SK-N-DZ (cell line): ENCODE results near the gene HCAR2. TPM values are rescaled to one million over a fixed set of nuclear protein-coding genes. Genes with fewer than 3 reads are reported as not detected.
"Not testable (repeated sequence)": the region's sequence is repeated elsewhere in the genome, so short reads cannot be mapped to it uniquely, and the experiment has no call there.

Source experiments
- DNase-seq: peaks from one replicate; pipeline ENCODE4 v3.0.0-alpha.2; 2015; ENCODE audit warnings: low spot score
- polyA plus RNA-seq, 2 experiments: library from polyadenylated mRNA; depleted of rRNA; stranded (reverse); fragments of >200 nt; gene quantifications; 2 replicates each; pipeline ENCODE4 v1.2.3, GENCODE V29; 2014

Gene HCAR2
- polyA plus RNA-seq (2014; cell fraction: cytosol; rRNA removed), result not detected in 2 replicates
- not detected in 2 replicates for polyA plus RNA-seq (2014; cell fraction: nucleus; rRNA removed)

- DNase-seq, result not testable (repeated sequence)
Measured at GRCh38 chr12:122702890-122703611, at the start of gene HCAR2. Gene HCAR2 (minus strand): TSS chr12:122703357. CDS start chr12:122703283, 74 bp downstream.

- peak; percentile 98 for DNase-seq
Measured at GRCh38 chr12:122752464-122753318, 49.5 kb upstream of the HCAR2 start, which contains the start of gene DENR. Gene DENR (plus strand): TSS chr12:122752824. CDS start chr12:122753702, 878 bp downstream.

- DNase-seq, result not testable (repeated sequence)
Measured at GRCh38 chr12:122750781-122751515, 47.8 kb upstream of the HCAR2 start.

GRCh38 chr12:122749569-122750332, 46.6 kb upstream of the HCAR2 start:
- DNase-seq, result peak; percentile 71

GRCh38 chr12:122747224-122748135, 44.3 kb upstream of the HCAR2 start:
- no peak for DNase-seq

- no peak for DNase-seq
Measured at GRCh38 chr12:122743895-122744525, 40.9 kb upstream of the HCAR2 start.

- DNase-seq, result peak; percentile 62
Measured at GRCh38 chr12:122740351-122740750, 37.2 kb upstream of the HCAR2 start.

GRCh38 chr12:122738571-122738970, 35.4 kb upstream of the HCAR2 start:
- DNase-seq, result no peak

- no peak for DNase-seq
Measured at GRCh38 chr12:122732611-122733010, 29.5 kb upstream of the HCAR2 start.

- no peak for DNase-seq
Measured at GRCh38 chr12:122732170-122732569, 29.0 kb upstream of the HCAR2 start.

GRCh38 chr12:122730215-122731014, 27.3 kb upstream of the HCAR2 start, which contains the start of gene HCAR1:
Gene HCAR1 (minus strand): TSS chr12:122730844. CDS start chr12:122730339, 505 bp downstream.
- DNase-seq, result no peak

GRCh38 chr12:122729583-122730214, 26.5 kb upstream of the HCAR2 start:
- no peak for DNase-seq

GRCh38 chr12:122726080-122726558, 23.0 kb upstream of the HCAR2 start:
- DNase-seq, result no peak

- no peak for DNase-seq
Measured at GRCh38 chr12:122725452-122726079, 22.4 kb upstream of the HCAR2 start.

GRCh38 chr12:122724641-122725243, 21.6 kb upstream of the HCAR2 start:
- no peak for DNase-seq

- DNase-seq, result no peak
Measured at GRCh38 chr12:122722387-122722786, 19.2 kb upstream of the HCAR2 start.

GRCh38 chr12:122721057-122721545, 17.9 kb upstream of the HCAR2 start:
- DNase-seq, result no peak
